ENCODE measurements around the gene MARS1.

Gene MARS1

DNA sequence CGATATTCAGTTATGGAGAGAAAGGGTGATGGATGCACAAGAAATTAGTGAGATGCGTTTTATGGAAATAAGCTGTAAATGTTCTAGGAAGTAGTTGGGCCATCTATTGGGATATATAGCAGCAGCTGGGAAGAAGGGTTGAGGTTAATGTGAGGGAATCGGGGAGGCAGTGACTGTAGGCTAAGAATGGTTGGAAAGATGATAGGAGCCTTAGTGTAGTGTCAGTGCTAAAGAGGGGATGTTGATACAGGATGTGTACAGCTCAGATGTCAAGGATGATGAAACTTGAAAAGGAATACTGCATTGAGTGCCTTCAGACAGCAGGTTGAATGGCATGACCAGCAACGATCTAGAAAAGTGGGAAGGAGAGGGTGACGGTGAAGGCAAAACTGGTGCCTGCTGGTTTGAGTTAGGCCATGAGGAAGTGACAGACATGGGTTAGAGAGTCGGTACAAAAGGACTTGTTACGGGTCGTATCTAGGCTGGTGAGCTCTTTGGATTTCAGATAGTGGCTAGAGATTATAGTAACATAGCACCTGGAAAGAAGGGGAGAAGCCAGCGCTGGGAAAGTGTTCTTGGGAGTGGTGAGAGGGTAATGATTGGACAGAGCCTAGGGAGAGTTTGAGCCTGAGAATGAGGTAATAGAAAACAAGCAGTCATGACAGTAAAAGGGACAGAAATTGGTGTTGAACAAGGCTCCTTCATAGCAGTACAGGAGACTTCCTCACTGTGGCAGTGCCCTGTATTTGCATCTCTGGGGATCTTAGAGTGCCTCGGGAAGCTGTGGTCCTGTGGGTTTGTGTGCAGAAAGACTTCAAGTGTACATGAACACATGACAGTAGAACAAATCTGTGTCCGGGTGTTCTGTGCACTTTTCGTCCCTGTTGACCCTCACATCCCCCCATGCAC lies 9.6 kb downstream of the MARS1 start:
- H3K36me3 ChIP-seq (ENCODE audit: control insufficient read depth in 2 of 2, insufficient read depth in 1 of 2, low read length in 2 of 2) = peaks cover 63 to 69% of the 10 kb centered on the region in 2 experiments
- no peak for TF ChIP-seq ZFHX2 (tag by site-specific recombination; conservative IDR thresholded peaks at IDR 0.05)
- TF ChIP-seq, protein P1, sequence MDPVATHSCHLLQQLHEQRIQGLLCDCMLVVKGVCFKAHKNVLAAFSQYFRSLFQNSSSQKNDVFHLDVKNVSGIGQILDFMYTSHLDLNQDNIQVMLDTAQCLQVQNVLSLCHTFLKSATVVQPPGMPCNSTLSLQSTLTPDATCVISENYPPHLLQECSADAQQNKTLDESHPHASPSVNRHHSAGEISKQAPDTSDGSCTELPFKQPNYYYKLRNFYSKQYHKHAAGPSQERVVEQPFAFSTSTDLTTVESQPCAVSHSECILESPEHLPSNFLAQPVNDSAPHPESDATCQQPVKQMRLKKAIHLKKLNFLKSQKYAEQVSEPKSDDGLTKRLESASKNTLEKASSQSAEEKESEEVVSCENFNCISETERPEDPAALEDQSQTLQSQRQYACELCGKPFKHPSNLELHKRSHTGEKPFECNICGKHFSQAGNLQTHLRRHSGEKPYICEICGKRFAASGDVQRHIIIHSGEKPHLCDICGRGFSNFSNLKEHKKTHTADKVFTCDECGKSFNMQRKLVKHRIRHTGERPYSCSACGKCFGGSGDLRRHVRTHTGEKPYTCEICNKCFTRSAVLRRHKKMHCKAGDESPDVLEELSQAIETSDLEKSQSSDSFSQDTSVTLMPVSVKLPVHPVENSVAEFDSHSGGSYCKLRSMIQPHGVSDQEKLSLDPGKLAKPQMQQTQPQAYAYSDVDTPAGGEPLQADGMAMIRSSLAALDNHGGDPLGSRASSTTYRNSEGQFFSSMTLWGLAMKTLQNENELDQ (tag by site-specific recombination; IDR thresholded peaks at IDR 0.05; ENCODE audit: low read depth) = no peak
- no peak for TF ChIP-seq FEZF1 (tag by site-specific recombination; IDR thresholded peaks at IDR 0.05)
- 0 out of 2 replicates have a peak, but pooled peaks have one; percentile 27 for TF ChIP-seq PRDM1 (tag by site-specific recombination; IDR thresholded peaks at IDR 0.05)
- H3K4me1 ChIP-seq (ENCODE audit: control insufficient read depth, insufficient read depth, low read length) = no peaks in the 10 kb centered on the region
- 0 out of 2 replicates have a peak overlapping the region, but pooled peaks have one; percentile 24 for H3K27ac ChIP-seq (ENCODE audit: extremely low read depth, low read depth, low read length)
- ChIA-PET CTCF (interaction anchor here (0.6 to 0.7 kb wide), 4 partner anchors 10 to 148 kb away, joined by 3 to 4 read pairs (median 4); no protein-coding TSS in a partner anchor), POLR2A (interaction anchor here (0.6 to 2.3 kb wide), 5 partner anchors 9 to 42 kb away, joined by 3 to 8 read pairs (median 4); partner anchors contain the start of genes INHBE and MARS1)
- no peak overlapping the region for H3K4me3 ChIP-seq (ENCODE audit: low read depth, low read length)
- H3K9me3 ChIP-seq (ENCODE audit: control insufficient read depth, insufficient read depth, low read depth, low read length) = no peaks in the 10 kb centered on the region

DNA sequence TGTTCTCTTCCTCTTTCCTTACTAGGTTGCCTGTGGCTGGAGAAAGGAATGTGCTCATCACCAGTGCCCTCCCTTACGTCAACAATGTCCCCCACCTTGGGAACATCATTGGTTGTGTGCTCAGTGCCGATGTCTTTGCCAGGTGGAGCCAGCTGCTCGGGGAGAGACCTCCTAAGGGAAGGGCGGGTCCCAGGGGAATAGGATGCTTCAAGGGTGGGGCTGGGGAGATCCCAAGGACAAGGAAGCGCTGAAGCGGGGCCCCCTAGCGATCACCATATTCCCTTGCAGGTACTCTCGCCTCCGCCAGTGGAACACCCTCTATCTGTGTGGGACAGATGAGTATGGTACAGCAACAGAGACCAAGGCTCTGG lies 10.2 kb downstream of the MARS1 start:
- peaks cover 64 to 69% of the 10 kb centered on the region in 2 experiments for H3K36me3 ChIP-seq (ENCODE audit: control insufficient read depth in 2 of 2, insufficient read depth in 1 of 2, low read length in 2 of 2)
- ChIA-PET CTCF (no interaction called here), POLR2A (interaction anchor here (1.2 to 2.3 kb wide), 2 partner anchors 9 to 10 kb away, joined by 3 to 8 read pairs; partner anchors contain the start of gene MARS1)
- H3K27ac ChIP-seq (ENCODE audit: extremely low read depth, low read depth, low read length) = peak overlapping the region; percentile 24; the same call in 1 of the 2 replicates
- no peaks in the 10 kb centered on the region for H3K9me3 ChIP-seq (ENCODE audit: control insufficient read depth, insufficient read depth, low read depth, low read length)
- H3K4me3 ChIP-seq (ENCODE audit: low read depth, low read length) = no peak overlapping the region
- H3K4me1 ChIP-seq (ENCODE audit: control insufficient read depth, insufficient read depth, low read length) = no peaks in the 10 kb centered on the region
- TF ChIP-seq, protein P2, sequence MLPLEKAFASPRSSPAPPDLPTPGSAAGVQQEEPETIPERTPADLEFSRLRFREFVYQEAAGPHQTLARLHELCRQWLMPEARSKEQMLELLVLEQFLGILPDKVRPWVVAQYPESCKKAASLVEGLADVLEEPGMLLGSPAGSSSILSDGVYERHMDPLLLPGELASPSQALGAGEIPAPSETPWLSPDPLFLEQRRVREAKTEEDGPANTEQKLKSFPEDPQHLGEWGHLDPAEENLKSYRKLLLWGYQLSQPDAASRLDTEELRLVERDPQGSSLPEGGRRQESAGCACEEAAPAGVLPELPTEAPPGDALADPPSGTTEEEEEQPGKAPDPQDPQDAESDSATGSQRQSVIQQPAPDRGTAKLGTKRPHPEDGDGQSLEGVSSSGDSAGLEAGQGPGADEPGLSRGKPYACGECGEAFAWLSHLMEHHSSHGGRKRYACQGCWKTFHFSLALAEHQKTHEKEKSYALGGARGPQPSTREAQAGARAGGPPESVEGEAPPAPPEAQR (tag by site-specific recombination; IDR thresholded peaks at IDR 0.05) = no peak
- TF ChIP-seq GFI1B (tag by site-specific recombination; IDR thresholded peaks at IDR 0.05) (no peak), ZNF223 (tag by site-specific recombination; IDR thresholded peaks at IDR 0.05) (no peak), ZIC2 (tag by site-specific recombination; IDR thresholded peaks at IDR 0.05) (no peak), ZNF544 (tag by site-specific recombination; IDR thresholded peaks at IDR 0.05) (no peak), ZBTB21 (tag by site-specific recombination; IDR thresholded peaks at IDR 0.05) (no peak), ZNF426 (tag by site-specific recombination; IDR thresholded peaks at IDR 0.05) (no peak), ZNF596 (tag by site-specific recombination; IDR thresholded peaks at IDR 0.05) (no peak), TCF7L2 (IDR thresholded peaks at IDR 0.05; ENCODE audit: borderline replicate concordance, low read depth, low read length) (no peak), GLI2 (tag by site-specific recombination; IDR thresholded peaks at IDR 0.05; ENCODE audit: borderline replicate concordance, low read depth) (no peak), ZNF521 (tag by site-specific recombination; IDR thresholded peaks at IDR 0.05) (no peak), ZNF335 (tag by site-specific recombination; conservative IDR thresholded peaks at IDR 0.05) (no peak), ZNF660 (tag by site-specific recombination; IDR thresholded peaks at IDR 0.05) (no peak), ZBTB7A (tag by site-specific recombination; IDR thresholded peaks at IDR 0.05; ENCODE audit: low read depth) (no peak), ZNF677 (tag by site-specific recombination; IDR thresholded peaks at IDR 0.05) (no peak), ZNF561 (tag by site-specific recombination; IDR thresholded peaks at IDR 0.05; ENCODE audit: borderline replicate concordance) (no peak)
- TF ChIP-seq, protein P3, sequence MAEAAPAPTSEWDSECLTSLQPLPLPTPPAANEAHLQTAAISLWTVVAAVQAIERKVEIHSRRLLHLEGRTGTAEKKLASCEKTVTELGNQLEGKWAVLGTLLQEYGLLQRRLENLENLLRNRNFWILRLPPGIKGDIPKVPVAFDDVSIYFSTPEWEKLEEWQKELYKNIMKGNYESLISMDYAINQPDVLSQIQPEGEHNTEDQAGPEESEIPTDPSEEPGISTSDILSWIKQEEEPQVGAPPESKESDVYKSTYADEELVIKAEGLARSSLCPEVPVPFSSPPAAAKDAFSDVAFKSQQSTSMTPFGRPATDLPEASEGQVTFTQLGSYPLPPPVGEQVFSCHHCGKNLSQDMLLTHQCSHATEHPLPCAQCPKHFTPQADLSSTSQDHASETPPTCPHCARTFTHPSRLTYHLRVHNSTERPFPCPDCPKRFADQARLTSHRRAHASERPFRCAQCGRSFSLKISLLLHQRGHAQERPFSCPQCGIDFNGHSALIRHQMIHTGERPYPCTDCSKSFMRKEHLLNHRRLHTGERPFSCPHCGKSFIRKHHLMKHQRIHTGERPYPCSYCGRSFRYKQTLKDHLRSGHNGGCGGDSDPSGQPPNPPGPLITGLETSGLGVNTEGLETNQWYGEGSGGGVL (tag by site-specific recombination; IDR thresholded peaks at IDR 0.05) = no peak
- TF ChIP-seq, protein P1 (tag by site-specific recombination; IDR thresholded peaks at IDR 0.05; ENCODE audit: low read depth) = no peak
- TF ChIP-seq, protein P4, sequence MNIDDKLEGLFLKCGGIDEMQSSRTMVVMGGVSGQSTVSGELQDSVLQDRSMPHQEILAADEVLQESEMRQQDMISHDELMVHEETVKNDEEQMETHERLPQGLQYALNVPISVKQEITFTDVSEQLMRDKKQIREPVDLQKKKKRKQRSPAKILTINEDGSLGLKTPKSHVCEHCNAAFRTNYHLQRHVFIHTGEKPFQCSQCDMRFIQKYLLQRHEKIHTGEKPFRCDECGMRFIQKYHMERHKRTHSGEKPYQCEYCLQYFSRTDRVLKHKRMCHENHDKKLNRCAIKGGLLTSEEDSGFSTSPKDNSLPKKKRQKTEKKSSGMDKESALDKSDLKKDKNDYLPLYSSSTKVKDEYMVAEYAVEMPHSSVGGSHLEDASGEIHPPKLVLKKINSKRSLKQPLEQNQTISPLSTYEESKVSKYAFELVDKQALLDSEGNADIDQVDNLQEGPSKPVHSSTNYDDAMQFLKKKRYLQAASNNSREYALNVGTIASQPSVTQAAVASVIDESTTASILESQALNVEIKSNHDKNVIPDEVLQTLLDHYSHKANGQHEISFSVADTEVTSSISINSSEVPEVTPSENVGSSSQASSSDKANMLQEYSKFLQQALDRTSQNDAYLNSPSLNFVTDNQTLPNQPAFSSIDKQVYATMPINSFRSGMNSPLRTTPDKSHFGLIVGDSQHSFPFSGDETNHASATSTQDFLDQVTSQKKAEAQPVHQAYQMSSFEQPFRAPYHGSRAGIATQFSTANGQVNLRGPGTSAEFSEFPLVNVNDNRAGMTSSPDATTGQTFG (tag by site-specific recombination; IDR thresholded peaks at IDR 0.05; ENCODE audit: borderline replicate concordance) = no peak
